GM21515 (cell line): Measurements from ENCODE around the gene BPIFB1.

Experiments
- ATAC-seq: cut with Tn5 transposase; IDR thresholded peaks from one replicate; pipeline ENCODE4 v1.9.1; 2021; ENCODE audit not compliant: unreplicated experiment

Gene BPIFB1

GRCh38 chr20:33272155-33272873 is 10.7 kb upstream of the BPIFB1 start:
- no peak for ATAC-seq

GRCh38 chr20:33273117-33273851 is 9.7 kb upstream of the BPIFB1 start:
- ATAC-seq: no peak

- ATAC-seq: no peak
These were observed 7.8 kb upstream of the BPIFB1 start for GRCh38 chr20:33275215-33275614.

- no peak for ATAC-seq
These were observed 7.1 kb upstream of the BPIFB1 start for GRCh38 chr20:33275871-33276270.

- no peak for ATAC-seq
These were observed 6.5 kb upstream of the BPIFB1 start for GRCh38 chr20:33276303-33277113.

GRCh38 chr20:33277471-33278441 is 5.3 kb upstream of the BPIFB1 start:
- ATAC-seq: no peak

- ATAC-seq: no peak
These were observed 4.3 kb upstream of the BPIFB1 start for GRCh38 chr20:33278700-33279099.

GRCh38 chr20:33279261-33279910 is 3.6 kb upstream of the BPIFB1 start:
- no peak for ATAC-seq

GRCh38 chr20:33280000-33280680 is 2.9 kb upstream of the BPIFB1 start:
- ATAC-seq: no peak

- no peak for ATAC-seq
These were observed 2.2 kb upstream of the BPIFB1 start for GRCh38 chr20:33280775-33281174.

- ATAC-seq: no peak
These were observed 1.4 kb upstream of the BPIFB1 start for GRCh38 chr20:33281550-33282146.

- ATAC-seq: no peak
These were observed 649 bp upstream of the BPIFB1 start for GRCh38 chr20:33282196-33282934.

GRCh38 chr20:33284284-33284683 is 1.3 kb downstream of the BPIFB1 start:
- no peak for ATAC-seq

GRCh38 chr20:33284937-33285336 is 1.9 kb downstream of the BPIFB1 start:
- no peak for ATAC-seq

GRCh38 chr20:33285861-33286495 is 3.0 kb downstream of the BPIFB1 start:
- no peak for ATAC-seq

- no peak for ATAC-seq
These were observed 4.9 kb downstream of the BPIFB1 start for GRCh38 chr20:33287884-33288283.

GRCh38 chr20:33290852-33291251 is 7.8 kb downstream of the BPIFB1 start:
- no peak for ATAC-seq

GRCh38 chr20:33291416-33291815 is 8.4 kb downstream of the BPIFB1 start:
- no peak for ATAC-seq
